HCT116 (cell line): Measurements from ENCODE around the gene RPL18. TPM values are rescaled to one million over a fixed set of nuclear protein-coding genes. Genes with fewer than 3 reads are reported as not detected.
A peak's percentile ranks its signal among the peaks of the same experiment; 100 is the strongest.

Experiments used
- ATAC-seq: fragments of 200-7000 bp; cut with Tn5 transposase; 2 replicates; pipeline ENCODE4 v1.9.1; 2020; ENCODE audit warnings: mild to moderate bottlenecking, moderate library complexity
- BruUV-seq: library from RNA; stranded (reverse); fragments of 400-500 nt; replicated peaks from 2 replicates; lab custom pipeline; 2021; lab: Mats Ljungman, UMichigan
- CTCF ChIA-PET: fragments of 300-600 bp; sonication (Branson Sonifier 250); formaldehyde crosslinking; loops from one replicate; lab custom pipeline; 2021; ENCODE audit warnings: antibody characterized with exemption; lab: Charles Lee
- POLR2A ChIA-PET: fragments of 300-600, 350-600 bp; sonication (Branson Sonifier 250); formaldehyde crosslinking; loops from one replicate; lab custom pipeline; 2021; ENCODE audit warnings: antibody characterized with exemption; lab: Charles Lee
- RAD21 ChIA-PET, 2 experiments: fragments of 300-600 bp; sonication (Branson Sonifier 250); formaldehyde crosslinking; loops; one replicate each; lab custom pipeline; 2023; ENCODE audit warnings: low total read pairs in 2 of 2; ENCODE audit not compliant: uncharacterized antibody in 2 of 2, unreplicated experiment in 2 of 2, low non-redundant PET in 1 of 2; lab: Charles Lee
- DNase-seq: peaks from one replicate; pipeline ENCODE4 v3.0.0-alpha.2; 2010; ENCODE audit warnings: low read depth, low spot score
- H2AFZ ChIP-seq: fragments of 200-600 bp; shearing (Covaris generic), sonication (generic); 2 replicates; pipeline ENCODE4 v1.6.1; 2017; ENCODE audit warnings: low read depth, mixed run types, mixed read lengths, antibody characterized with exemption, low read length; ENCODE audit not compliant: poor library complexity, severe bottlenecking
- H3K27ac ChIP-seq: 2 replicates; pipeline ENCODE4 v1.5.1; 2012; ENCODE audit warnings: low read depth, low read length
- H3K27me3 ChIP-seq: fragments of 200-600 bp; sonication (generic); 2 replicates; pipeline ENCODE4 v1.6.1; 2016; ENCODE audit warnings: mixed run types, low read length, mixed read lengths; ENCODE audit not compliant: insufficient read depth
- H3K36me3 ChIP-seq, 2 experiments: fragments of 200-500 bp in 1 of 2; fragments of 200-600 bp in 1 of 2; sonication (Bioruptor generic) in 1 of 2; sonication (generic) in 1 of 2; 2 replicates each; pipeline versions ENCODE4 v1.5.1 to v1.6.1; 2014 to 2016; ENCODE audit warnings: low read length in 2 of 2, inconsistent platforms in 1 of 2, mixed read lengths in 1 of 2, mixed run types in 1 of 2; ENCODE audit not compliant: insufficient read depth in 2 of 2, control insufficient read depth in 1 of 2
- H3K4me1 ChIP-seq, 2 experiments: fragments of 200-600 bp in 1 of 2; sonication (generic) in 1 of 2; 2 replicates each; pipeline versions ENCODE4 v1.5.1 to v1.6.1; 2012 to 2017; ENCODE audit warnings: low read length in 2 of 2, inconsistent platforms in 1 of 2, mild to moderate bottlenecking in 1 of 2, mixed read lengths in 1 of 2, mixed run types in 1 of 2, moderate library complexity in 1 of 2; ENCODE audit not compliant: insufficient read depth in 2 of 2, control insufficient read depth in 1 of 2
- H3K4me2 ChIP-seq: fragments of 200-600 bp; sonication (generic); 2 replicates; pipeline ENCODE4 v1.6.1; 2017; ENCODE audit warnings: mixed run types, low read length, mixed read lengths
- H3K4me3 ChIP-seq, 2 experiments: fragments of 200-600 bp in 1 of 2; sonication (generic) in 1 of 2; replicated peaks in 1 of 2; 2 replicates each; pipeline ENCODE4 v1.5.1; 2011 to 2016; ENCODE audit warnings: low read length in 2 of 2, control low read depth in 1 of 2, low read depth in 1 of 2, mild to moderate bottlenecking in 1 of 2, mixed read lengths in 1 of 2, mixed run types in 1 of 2
- H3K79me2 ChIP-seq: fragments of 200-600 bp; sonication (generic); 2 replicates; pipeline ENCODE4 v1.6.1; 2017; ENCODE audit warnings: mild to moderate bottlenecking, mixed run types, low read length, moderate library complexity, mixed read lengths; ENCODE audit not compliant: insufficient read depth
- H3K9ac ChIP-seq: fragments of 200-600 bp; sonication (generic); 2 replicates; pipeline ENCODE4 v1.6.1; 2016; ENCODE audit warnings: low read length, mixed read lengths
- H3K9me2 ChIP-seq: fragments of 200-600 bp; sonication (generic), shearing (Covaris generic); 2 replicates; pipeline ENCODE4 v1.6.1; 2017; ENCODE audit warnings: mixed run types, mild to moderate bottlenecking, moderate library complexity; ENCODE audit not compliant: insufficient read depth
- H3K9me3 ChIP-seq, 2 experiments: fragments of 200-500 bp in 1 of 2; fragments of 200-600 bp in 1 of 2; sonication (Bioruptor generic) in 1 of 2; sonication (generic) in 1 of 2; 2 replicates each; pipeline ENCODE4 v1.6.1; 2014 to 2017; ENCODE audit warnings: low read length in 2 of 2, mixed read lengths in 2 of 2, inconsistent platforms in 1 of 2, low read depth in 1 of 2, mild to moderate bottlenecking in 1 of 2, mixed run types in 1 of 2, moderate library complexity in 1 of 2; ENCODE audit not compliant: control insufficient read depth in 1 of 2, insufficient read depth in 1 of 2
- H4K20me1 ChIP-seq: fragments of 200-600 bp; sonication (generic), shearing (Covaris generic); 2 replicates; pipeline ENCODE4 v1.6.1; 2017; ENCODE audit warnings: mixed run types, mild to moderate bottlenecking, moderate library complexity; ENCODE audit not compliant: insufficient read depth
- ATF3 ChIP-seq: IDR thresholded peaks from 2 replicates; pipeline ENCODE4 v1.6.1; 2012
- CBX3 ChIP-seq: IDR thresholded peaks from 2 replicates; pipeline ENCODE4 v1.6.1; 2012; ENCODE audit warnings: low read depth
- CEBPB ChIP-seq: IDR thresholded peaks from 2 replicates; pipeline ENCODE4 v1.6.1; 2012; ENCODE audit warnings: low read depth
- CTCF ChIP-seq, 3 experiments: fragments of 200-600 bp in 1 of 3; sonication (generic) in 1 of 3; IDR thresholded peaks in 2 of 3; conservative IDR thresholded peaks in 1 of 3; 2 replicates each; pipeline ENCODE4 v1.5.1; 2012 to 2017; ENCODE audit warnings: low read depth in 2 of 3, low read length in 2 of 3, antibody characterized with exemption in 1 of 3, borderline replicate concordance in 1 of 3, control low read depth in 1 of 3, mild to moderate bottlenecking in 1 of 3, mixed read lengths in 1 of 3, mixed run types in 1 of 3, moderate library complexity in 1 of 3; ENCODE audit not compliant: insufficient read depth in 1 of 3
- EGR1 ChIP-seq: IDR thresholded peaks from 2 replicates; pipeline ENCODE4 v1.6.1; 2012; ENCODE audit warnings: low read depth
- EZH2phosphoT487 ChIP-seq: fragments of 200-600 bp; IDR thresholded peaks from 2 replicates; pipeline ENCODE4 v1.6.1; 2018; ENCODE audit warnings: antibody characterized with exemption, borderline replicate concordance
- FOSL1 ChIP-seq: IDR thresholded peaks from 2 replicates; pipeline ENCODE4 v1.6.1; 2012; ENCODE audit warnings: low read depth
- JUND ChIP-seq: IDR thresholded peaks from 2 replicates; pipeline ENCODE4 v1.6.1; 2012
- POLR2A ChIP-seq: IDR thresholded peaks from 2 replicates; pipeline ENCODE4 v1.7.0; 2011; ENCODE audit warnings: borderline replicate concordance; ENCODE audit not compliant: insufficient read depth, insufficient read length; ENCODE audit errors: extremely low read depth
- POLR2AphosphoS5 ChIP-seq: IDR thresholded peaks from 2 replicates; pipeline ENCODE4 v1.6.1; 2011; ENCODE audit warnings: mild to moderate bottlenecking, low read depth, low read length, moderate library complexity
- RAD21 ChIP-seq: IDR thresholded peaks from 2 replicates; pipeline ENCODE4 v1.6.1; 2012; ENCODE audit warnings: low read depth, mild to moderate bottlenecking
- SIN3A ChIP-seq: IDR thresholded peaks from 2 replicates; pipeline ENCODE4 v1.6.1; 2012; ENCODE audit warnings: low read depth
- SP1 ChIP-seq: IDR thresholded peaks from 2 replicates; pipeline ENCODE4 v1.6.1; 2012; ENCODE audit warnings: low read depth
- SRF ChIP-seq: IDR thresholded peaks from 2 replicates; pipeline ENCODE4 v1.6.1; 2012; ENCODE audit warnings: low read depth
- YY1 ChIP-seq: IDR thresholded peaks from 2 replicates; pipeline ENCODE4 v1.6.1; 2011; ENCODE audit warnings: low read length, low read depth, moderate library complexity, mild to moderate bottlenecking; ENCODE audit not compliant: insufficient replicate concordance; ENCODE audit errors: extremely low read depth
- ZBTB33 ChIP-seq: IDR thresholded peaks from 2 replicates; pipeline ENCODE4 v1.6.1; 2011; ENCODE audit warnings: mild to moderate bottlenecking, low read length, moderate library complexity; ENCODE audit not compliant: insufficient replicate concordance; ENCODE audit errors: extremely low read depth
- ZFX ChIP-seq: fragments of 450-650 bp; IDR thresholded peaks from 2 replicates; pipeline ENCODE4 v1.6.1; 2017
- ZNF274 ChIP-seq: fragments of 200-500 bp; sonication (Bioruptor generic); IDR thresholded peaks from 2 replicates; pipeline ENCODE4 v1.6.1; 2014; ENCODE audit warnings: mild to moderate bottlenecking, low read depth, low read length, inconsistent platforms
- intact Hi-C: fragments of 100-400 bp; cut with micrococcal nuclease; formaldehyde crosslinking; loops from 2 replicates; pipeline ENCODE4 v1.10.0; 2022
- total RNA-seq: library from RNA; stranded (reverse); gene quantifications from one replicate; pipeline ENCODE4 v1.2.1, GENCODE V29; 2021; ENCODE audit not compliant: unreplicated experiment

RPL18 gene
- total RNA-seq, 1 experiment from 2014 or later: 2,006 TPM

GRCh38 chr19:48571378-48572162, 47.4 kb downstream of the RPL18 start:
- CTCF ChIA-PET: interaction anchor here (0.7 kb wide), 1 partner anchor 17 kb away, joined by 3 read pairs; no protein-coding TSS in a partner anchor
- intact Hi-C loops: no loop called here

More at GRCh38 chr19:48571378-48572162, 47.4 kb downstream of the RPL18 start:
- Histone ChIP-seq H2AFZ (no peak overlapping the region), H3K27ac (no peak overlapping the region), H3K9me2 (no peaks in the 10 kb centered on the region), H3K4me1 (peaks cover 45 to 78% of the 10 kb centered on the region in 2 experiments), H3K79me2 (no peaks in the 10 kb centered on the region), H3K4me3 (no peak overlapping the region), H3K4me2 (0 out of 2 replicates have a peak overlapping the region, but pooled peaks have one; percentile 22), H3K36me3 (no peaks in the 10 kb centered on the region), H3K9ac (no peak overlapping the region), H3K9me3 (no peaks in the 10 kb centered on the region), H4K20me1 (no peaks in the 10 kb centered on the region), H3K27me3 (no peaks in the 10 kb centered on the region)
- TF ChIP-seq EGR1 (no peak), ZNF274 (no peak), CBX3 (no peak), POLR2A (no peak), RAD21 (no peak), ZBTB33 (no peak), YY1 (no peak), JUND (no peak), ATF3 (no peak), SRF (no peak), CTCF (IDR thresholded peaks at IDR 0.05 in 2 of 3, conservative IDR thresholded peaks at IDR 0.05 in 1 of 3; ENCODE audit: borderline replicate concordance in 1 of 3, insufficient read depth in 1 of 3, low read depth in 2 of 3, low read length in 2 of 3) (no peak), SIN3A (no peak), EZH2phosphoT487 (no peak), FOSL1 (no peak), POLR2AphosphoS5 (no peak), CEBPB (no peak), ZFX (no peak), SP1 (no peak)
- POLR2A ChIA-PET: no interaction called here
- ATAC-seq (no peak), DNase-seq (no peak)
- BruUV-seq: no TSS peak
- RAD21 ChIA-PET: interaction anchor here in 1 of 2 experiments (0.8 kb wide), 1 partner anchor 66 kb away, joined by 3 read pairs; no protein-coding TSS in a partner anchor
